Renal cortex interstitium (tissue), 11 donors: Measurements from ENCODE around the gene ATG13. TPM values are rescaled to one million over a fixed set of nuclear protein-coding genes. Genes with fewer than 3 reads are reported as not detected.

Experiments used
- DNase-seq, 11 donors: peaks; one replicate each; pipeline ENCODE4 v3.0.0-alpha.2; 2013; ENCODE audit warnings: low read depth in 9 of 11, low spot score in 4 of 11; ENCODE audit errors: extremely low read depth in 1 of 11
- polyA plus RNA-seq, 3 donors: library from polyadenylated mRNA; unstranded; fragments of 120-200 nt; gene quantifications; one replicate each; pipeline ENCODE4 v1.2.1, GENCODE V29; 2013; ENCODE audit not compliant: insufficient read length in 3 of 3

The ATG13 gene
- polyA plus RNA-seq, 3 donors, result 60.0 to 72.7 (median 63.0) TPM

- DNase-seq, result no peak
Measured at GRCh38 chr11:46633291-46634217, 16.2 kb downstream of the ATG13 start.

GRCh38 chr11:46635557-46636139 is 18.3 kb downstream of the ATG13 start:
- DNase-seq, result no peak

GRCh38 chr11:46637546-46637945 is 20.2 kb downstream of the ATG13 start:
- DNase-seq, result no peak

- no peak for DNase-seq
Measured at GRCh38 chr11:46639197-46639839, 22.0 kb downstream of the ATG13 start.

GRCh38 chr11:46640036-46640788 is 22.9 kb downstream of the ATG13 start:
- DNase-seq, result peak in 1 of 11 donors; percentile 8

GRCh38 chr11:46641639-46642038 is 24.3 kb downstream of the ATG13 start:
- DNase-seq, result no peak

- DNase-seq, result no peak
Measured at GRCh38 chr11:46642627-46643335, 25.4 kb downstream of the ATG13 start.

GRCh38 chr11:46643531-46643930 is 26.2 kb downstream of the ATG13 start:
- DNase-seq, result no peak

GRCh38 chr11:46643986-46644385 is 26.6 kb downstream of the ATG13 start:
- DNase-seq, result no peak

- peak in 5 of 11 donors; percentile 9 to 28 (median 20) for DNase-seq
Measured at GRCh38 chr11:46649180-46649738, 31.9 kb downstream of the ATG13 start.

GRCh38 chr11:46655631-46656030 is 38.3 kb downstream of the ATG13 start:
- DNase-seq, result no peak

GRCh38 chr11:46657186-46657585 is 39.8 kb downstream of the ATG13 start:
- no peak for DNase-seq

- no peak for DNase-seq
Measured at GRCh38 chr11:46658259-46658658, 40.9 kb downstream of the ATG13 start.

GRCh38 chr11:46659908-46660307 is 42.6 kb downstream of the ATG13 start:
- no peak for DNase-seq

GRCh38 chr11:46661836-46662235 is 44.5 kb downstream of the ATG13 start:
- DNase-seq, result no peak

GRCh38 chr11:46662366-46662765 is 45.0 kb downstream of the ATG13 start:
- no peak for DNase-seq

GRCh38 chr11:46663277-46663940 is 46.1 kb downstream of the ATG13 start:
- DNase-seq, result no peak

GRCh38 chr11:46664612-46665011 is 47.3 kb downstream of the ATG13 start:
- no peak for DNase-seq
